ENCODE data around the gene CT55.
A peak's percentile ranks its signal among the peaks of the same experiment; 100 is the strongest.
"Not testable (repeated sequence)": the region's sequence is repeated elsewhere in the genome, so short reads cannot be mapped to it uniquely, and the experiment has no call there.

CT55 gene

GRCh38 chrX:135170877-135171519 lies at the start of gene CT55:
Gene CT55, minus strand, starts transcription at chrX:135171398. Its CDS starts 227 bp downstream, at chrX:135171171.
- DNase-seq (ENCODE audit: low spot score), result no peak

- no peak for DNase-seq (ENCODE audit: low spot score)
These were observed 42.1 kb upstream of the CT55 start for GRCh38 chrX:135213200-135213844.

GRCh38 chrX:135206427-135206826 lies 35.2 kb upstream of the CT55 start:
- DNase-seq (ENCODE audit: low spot score), result not testable (repeated sequence)

- DNase-seq (ENCODE audit: low spot score), result no peak
These were observed 29.1 kb upstream of the CT55 start for GRCh38 chrX:135200297-135200696.

- DNase-seq (ENCODE audit: low spot score), result no peak
These were observed 23.5 kb upstream of the CT55 start for GRCh38 chrX:135194684-135195083.

GRCh38 chrX:135193740-135194139 lies 22.5 kb upstream of the CT55 start:
- no peak for DNase-seq (ENCODE audit: low spot score)

- DNase-seq (ENCODE audit: low spot score), result no peak
These were observed 20.6 kb upstream of the CT55 start for GRCh38 chrX:135191838-135192237.

GRCh38 chrX:135185795-135186443 lies 14.7 kb upstream of the CT55 start:
- peak; percentile 60 for DNase-seq (ENCODE audit: low spot score)

GRCh38 chrX:135178636-135179035 lies 7.4 kb upstream of the CT55 start:
- no peak for DNase-seq (ENCODE audit: low spot score)

GRCh38 chrX:135170468-135170867 lies 730 bp downstream of the CT55 start:
- no peak for DNase-seq (ENCODE audit: low spot score)

GRCh38 chrX:135169534-135169933 lies 1.7 kb downstream of the CT55 start:
- not testable (repeated sequence) for DNase-seq (ENCODE audit: low spot score)

- DNase-seq (ENCODE audit: low spot score), result no peak
These were observed 2.7 kb downstream of the CT55 start for GRCh38 chrX:135168486-135168885.

GRCh38 chrX:135154688-135155087 lies 16.5 kb downstream of the CT55 start:
- not testable (repeated sequence) for DNase-seq (ENCODE audit: low spot score)

- not testable (repeated sequence) for DNase-seq (ENCODE audit: low spot score)
These were observed 45.1 kb downstream of the CT55 start for GRCh38 chrX:135126145-135126544.

- DNase-seq (ENCODE audit: low spot score), result not testable (repeated sequence)
These were observed 51.1 kb downstream of the CT55 start, which contains the start of gene ETDB for GRCh38 chrX:135120056-135120576. Gene ETDB, minus strand, starts transcription at chrX:135120526. Its CDS starts 1,265 bp downstream, at chrX:135119261.

GRCh38 chrX:135116064-135116463 lies 55.1 kb downstream of the CT55 start:
- DNase-seq (ENCODE audit: low spot score), result not testable (repeated sequence)

- no peak for DNase-seq (ENCODE audit: low spot score)
These were observed 56.8 kb downstream of the CT55 start for GRCh38 chrX:135114392-135114791.

- no peak for DNase-seq (ENCODE audit: low spot score)
These were observed 58.5 kb downstream of the CT55 start for GRCh38 chrX:135112743-135113142.

GRCh38 chrX:135112096-135112729 lies 59.0 kb downstream of the CT55 start:
- peak; percentile 26 for DNase-seq (ENCODE audit: low spot score)

GRCh38 chrX:135109554-135109953 lies 61.6 kb downstream of the CT55 start:
- DNase-seq (ENCODE audit: low spot score), result no peak
